Measurements from ENCODE around the gene PDS5A. TPM values are rescaled to one million over a fixed set of nuclear protein-coding genes. Genes with fewer than 3 reads are reported as not detected.
"Not testable (repeated sequence)": the region's sequence is repeated elsewhere in the genome, so short reads cannot be mapped to it uniquely, and the experiment has no call there.

Gene PDS5A
- total and polyA plus RNA-seq, 4 experiments from 2014 or later: 27.4 to 97.6 (median 76.8) TPM

DNA sequence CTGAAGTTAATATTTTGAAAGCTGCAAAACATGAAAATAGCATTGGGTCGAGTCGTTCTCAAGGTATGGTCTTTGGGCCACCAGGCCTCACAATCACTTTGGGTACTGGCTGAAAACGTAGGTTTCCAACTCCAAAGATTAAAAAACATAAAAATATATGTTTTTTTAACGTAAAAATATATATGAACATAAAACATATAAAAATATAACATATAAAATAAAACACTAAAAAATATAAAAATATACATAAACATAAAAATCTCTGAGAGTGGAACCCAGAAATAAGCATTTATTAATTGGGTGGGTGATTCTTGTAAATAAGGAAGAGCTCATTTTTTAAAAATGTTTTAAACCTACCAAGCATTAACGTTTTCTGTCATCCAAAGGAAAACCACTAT, 666 bp upstream of the PDS5A start:
- peak overlapping the region; percentile 85 for H3K27ac ChIP-seq (ENCODE audit: low read depth, low read length)
- H3K27ac Mint-ChIP-seq: peak overlapping the region; percentile 94 to 97 (median 96)
- no peaks in the 10 kb centered on the region for H3K27me3 Mint-ChIP-seq
- ChIA-PET CTCF (ENCODE audit: partially characterized antibody) (interaction anchor here (0.6 to 3.4 kb wide), 36 partner anchors 10 to 1218 kb away, joined by 3 to 20 read pairs (median 3); partner anchors contain the start of genes SMIM14 and UBE2K), POLR2A (ENCODE audit: partially characterized antibody) (interaction anchor here (0.6 to 3.8 kb wide), 8 partner anchors 44 to 520 kb away, joined by 3 to 19 read pairs (median 3); partner anchors contain the start of genes LIAS, N4BP2, RPL9 and SMIM14)
- no peaks in the 10 kb centered on the region for H3K9me3 ChIP-seq (ENCODE audit: control insufficient read depth in 1 of 2, low read length in 2 of 2)
- H3K9me3 Mint-ChIP-seq: peaks cover 0 to 3% (median 0%) of the 10 kb centered on the region in 8 donors
- peak overlapping the region; percentile 22 to 66 for H3K4me3 ChIP-seq (ENCODE audit: low read length in 2 of 2)
- H3K4me3 Mint-ChIP-seq: peak overlapping the region; percentile 86 to 92 (median 88)
- no peaks in the 10 kb centered on the region for H3K27me3 ChIP-seq (ENCODE audit: insufficient read depth, low read length)
- H3K4me1 Mint-ChIP-seq: peaks cover 19 to 35% (median 26%) of the 10 kb centered on the region in 4 donors
- DNase-seq: no peak
- peaks cover 19 to 23% of the 10 kb centered on the region in 2 donors for H3K36me3 Mint-ChIP-seq
- H3K4me1 ChIP-seq (ENCODE audit: insufficient read depth, low read length): peaks cover 34% of the 10 kb centered on the region
- H3K36me3 ChIP-seq (ENCODE audit: insufficient read depth, low read length): peaks cover 8% of the 10 kb centered on the region
- intact Hi-C loops (cut with micrococcal nuclease): loop anchor here (1.0 to 10.0 kb wide), 8 partner anchors 46 to 1174 kb away; partner anchors contain the start of genes TLR1 and WDR19

DNA sequence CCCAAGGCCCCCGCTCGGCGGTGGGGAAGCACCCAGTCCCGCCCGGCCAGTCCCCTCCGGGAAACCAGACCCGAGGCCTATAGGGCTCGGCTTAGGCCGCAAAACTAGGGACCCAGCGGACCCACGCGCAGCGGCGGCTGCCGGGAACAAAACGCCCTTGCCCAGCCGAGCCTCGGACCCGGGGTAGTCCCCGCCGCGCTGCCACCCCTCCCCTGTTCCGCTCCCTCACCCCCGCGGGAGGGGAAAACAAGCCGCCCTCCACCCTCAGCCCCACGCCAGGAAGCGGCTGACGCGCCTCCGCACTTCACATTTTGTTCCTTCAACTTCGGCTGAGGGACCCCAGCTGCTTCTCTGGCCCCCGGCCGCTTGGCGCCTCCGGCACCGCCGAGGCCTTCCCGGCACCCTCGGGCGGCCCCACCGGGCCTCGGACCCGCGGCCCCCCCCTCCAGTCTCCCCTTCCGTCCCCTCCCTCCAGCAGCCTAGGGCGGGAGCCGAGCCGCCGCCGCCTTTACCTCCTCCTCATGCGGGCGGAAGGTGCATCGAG, 694 bp downstream of the PDS5A start:
- H3K27me3 Mint-ChIP-seq: no peaks in the 10 kb centered on the region
- peaks cover 23 to 40% (median 31%) of the 10 kb centered on the region in 4 donors for H3K4me1 Mint-ChIP-seq
- peaks cover 0 to 3% (median 0%) of the 10 kb centered on the region in 8 donors for H3K9me3 Mint-ChIP-seq
- H3K27me3 ChIP-seq (ENCODE audit: insufficient read depth, low read length): no peaks in the 10 kb centered on the region
- H3K36me3 ChIP-seq (ENCODE audit: insufficient read depth, low read length): peaks cover 8% of the 10 kb centered on the region
- intact Hi-C loops (cut with micrococcal nuclease): loop anchor here (1.0 to 10.0 kb wide), 14 partner anchors 45 to 1172 kb away; partner anchors contain the start of genes LIAS, N4BP2, RPL9 and SMIM14
- DNase-seq: peak in 4 of 5 donors; percentile 38 to 67 (median 47)
- CTCF ChIA-PET (ENCODE audit: partially characterized antibody): interaction anchor here (3.4 kb wide), 1 partner anchor 508 kb away, joined by 20 read pairs; no protein-coding TSS in a partner anchor
- H3K4me3 ChIP-seq (ENCODE audit: low read length in 2 of 2): peak overlapping the region; percentile 2 to 66
- H3K27ac Mint-ChIP-seq: peak overlapping the region; percentile 62 to 97 (median 87)
- no peaks in the 10 kb centered on the region for H3K9me3 ChIP-seq (ENCODE audit: control insufficient read depth in 1 of 2, low read length in 2 of 2)
- peak overlapping the region; percentile 82 to 92 (median 90) for H3K4me3 Mint-ChIP-seq
- H3K36me3 Mint-ChIP-seq: peaks cover 23 to 28% of the 10 kb centered on the region in 2 donors
- H3K27ac ChIP-seq (ENCODE audit: low read depth, low read length): peak overlapping the region; percentile 92
- H3K4me1 ChIP-seq (ENCODE audit: insufficient read depth, low read length): peaks cover 40% of the 10 kb centered on the region
- POLR2A ChIA-PET (ENCODE audit: partially characterized antibody): interaction anchor here (1.3 to 3.8 kb wide), 3 partner anchors 79 to 450 kb away, joined by 3 to 19 read pairs (median 14); partner anchors contain the start of genes N4BP2, UBE2K and UGDH

GRCh38 chr4:39976141-39976944, 1.4 kb downstream of the PDS5A start:
- ChIA-PET CTCF (ENCODE audit: partially characterized antibody) (interaction anchor here (1.0 to 3.4 kb wide), 8 partner anchors 9 to 518 kb away, joined by 3 to 20 read pairs (median 5); partner anchors contain the start of gene UBE2K), POLR2A (ENCODE audit: partially characterized antibody) (interaction anchor here (1.3 to 3.8 kb wide), 4 partner anchors 80 to 449 kb away, joined by 3 to 19 read pairs (median 10); partner anchors contain the start of genes N4BP2, UBE2K and UGDH)

GRCh38 chr4:39975488-39976089, 2.1 kb downstream of the PDS5A start:
- POLR2A ChIA-PET (ENCODE audit: partially characterized antibody): interaction anchor here (1.8 kb wide), 1 partner anchor 278 kb away, joined by 7 read pairs; the partner anchor contains the start of gene UBE2K
- Mint-ChIP-seq H3K27ac (peak overlapping the region in 6 of 7 donors; percentile 43 to 95 (median 87)), H3K36me3 (peaks cover 23 to 28% of the 10 kb centered on the region in 2 donors), H3K9me3 (peaks cover 0 to 3% (median 0%) of the 10 kb centered on the region in 8 donors), H3K4me3 (peak overlapping the region; percentile 82 to 92 (median 90)), H3K4me1 (peaks cover 29 to 50% (median 38%) of the 10 kb centered on the region in 4 donors), H3K27me3 (no peaks in the 10 kb centered on the region)
- peaks cover 52% of the 10 kb centered on the region for H3K4me1 ChIP-seq (ENCODE audit: insufficient read depth, low read length)
- intact Hi-C loops (cut with micrococcal nuclease): loop anchor here (1.0 to 10.0 kb wide), 10 partner anchors 43 to 1171 kb away; partner anchors contain the start of genes LIAS, RPL9, TLR1 and WDR19
- CTCF ChIA-PET (ENCODE audit: partially characterized antibody): interaction anchor here (1.0 to 1.7 kb wide), 9 partner anchors 9 to 518 kb away, joined by 3 to 9 read pairs (median 4); partner anchors contain the start of gene UBE2K
- no peaks in the 10 kb centered on the region for H3K27me3 ChIP-seq (ENCODE audit: insufficient read depth, low read length)
- H3K4me3 ChIP-seq (ENCODE audit: low read length in 2 of 2): peak overlapping the region in 1 of 2 donors; percentile 11
- peak overlapping the region; percentile 92 for H3K27ac ChIP-seq (ENCODE audit: low read depth, low read length)
- peaks cover 8% of the 10 kb centered on the region for H3K36me3 ChIP-seq (ENCODE audit: insufficient read depth, low read length)
- no peak for DNase-seq
- H3K9me3 ChIP-seq (ENCODE audit: control insufficient read depth in 1 of 2, low read length in 2 of 2): no peaks in the 10 kb centered on the region

More at GRCh38 chr4:39976141-39976944, 1.4 kb downstream of the PDS5A start:
- no peaks in the 10 kb centered on the region for H3K9me3 ChIP-seq (ENCODE audit: control insufficient read depth in 1 of 2, low read length in 2 of 2)
- H3K36me3 ChIP-seq (ENCODE audit: insufficient read depth, low read length): peaks cover 8% of the 10 kb centered on the region
- peak overlapping the region; percentile 2 to 66 for H3K4me3 ChIP-seq (ENCODE audit: low read length in 2 of 2)
- no peaks in the 10 kb centered on the region for H3K27me3 ChIP-seq (ENCODE audit: insufficient read depth, low read length)
- intact Hi-C loops (cut with micrococcal nuclease): loop anchor here (1.0 to 10.0 kb wide), 10 partner anchors 44 to 1172 kb away; partner anchors contain the start of genes LIAS, RPL9, TLR1 and WDR19
- peak; percentile 60 to 80 (median 66) for DNase-seq
- peaks cover 0 to 3% (median 0%) of the 10 kb centered on the region in 8 donors for H3K9me3 Mint-ChIP-seq
- peak overlapping the region; percentile 82 to 92 (median 90) for H3K4me3 Mint-ChIP-seq
- peaks cover 25 to 42% (median 32%) of the 10 kb centered on the region in 4 donors for H3K4me1 Mint-ChIP-seq
- peak overlapping the region; percentile 92 for H3K27ac ChIP-seq (ENCODE audit: low read depth, low read length)
- peaks cover 23 to 28% of the 10 kb centered on the region in 2 donors for H3K36me3 Mint-ChIP-seq
- H3K27me3 Mint-ChIP-seq: no peaks in the 10 kb centered on the region
- H3K27ac Mint-ChIP-seq: peak overlapping the region; percentile 81 to 97 (median 87)
- H3K4me1 ChIP-seq (ENCODE audit: insufficient read depth, low read length): peaks cover 44% of the 10 kb centered on the region

DNA sequence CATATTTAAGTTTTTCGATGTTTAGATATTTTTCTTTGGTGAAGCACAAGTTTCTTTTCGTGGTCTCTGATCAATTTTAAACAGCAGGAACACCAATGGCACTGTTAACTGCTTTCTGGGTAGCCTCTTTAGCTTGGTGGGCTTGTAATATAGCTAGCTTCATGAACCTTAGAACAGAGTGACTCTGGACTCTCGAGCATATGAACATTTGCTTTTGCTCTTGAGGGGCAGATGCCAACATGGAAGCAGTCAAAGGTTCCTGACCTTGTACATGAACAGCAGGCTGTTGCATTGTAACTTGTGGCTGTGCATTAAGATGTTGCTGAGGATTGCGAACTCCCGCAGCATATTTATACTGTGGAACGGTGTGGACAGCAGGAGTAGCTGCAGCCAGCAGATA, 4.7 kb downstream of the PDS5A start:
- DNase-seq; H3K27ac ChIP-seq (ENCODE audit: low read depth, low read length); H3K9me3 Mint-ChIP-seq; H3K27me3 ChIP-seq (ENCODE audit: insufficient read depth, low read length); H3K9me3 ChIP-seq (ENCODE audit: control insufficient read depth in 1 of 2, low read length in 2 of 2); H3K27me3 Mint-ChIP-seq; H3K4me3 ChIP-seq (ENCODE audit: low read length in 2 of 2); H3K36me3 ChIP-seq (ENCODE audit: insufficient read depth, low read length): not testable (repeated sequence)
- intact Hi-C loops (cut with micrococcal nuclease): loop anchor here (10.0 kb wide), 2 partner anchors 618 to 1168 kb away; partner anchors contain the start of gene TLR1
- Mint-ChIP-seq H3K27ac (peak overlapping the region in 5 of 7 donors; percentile 18 to 79 (median 56)), H3K36me3 (peaks cover 23 to 35% of the 10 kb centered on the region in 2 donors), H3K4me1 (peaks cover 36 to 56% (median 46%) of the 10 kb centered on the region in 4 donors), H3K4me3 (peak overlapping the region; percentile 2 to 63 (median 38))
- peaks cover 63% of the 10 kb centered on the region for H3K4me1 ChIP-seq (ENCODE audit: insufficient read depth, low read length)
- ChIA-PET POLR2A (ENCODE audit: partially characterized antibody) (interaction anchor here (1.6 kb wide), 1 partner anchor 83 kb away, joined by 4 read pairs; the partner anchor contains the start of gene N4BP2), CTCF (ENCODE audit: partially characterized antibody) (interaction anchor here (0.8 to 1.7 kb wide), 3 partner anchors 275 to 508 kb away, joined by 3 to 4 read pairs (median 3); partner anchors contain the start of gene UBE2K)
